ENCODE measurements around the gene JADE2.

DNA sequence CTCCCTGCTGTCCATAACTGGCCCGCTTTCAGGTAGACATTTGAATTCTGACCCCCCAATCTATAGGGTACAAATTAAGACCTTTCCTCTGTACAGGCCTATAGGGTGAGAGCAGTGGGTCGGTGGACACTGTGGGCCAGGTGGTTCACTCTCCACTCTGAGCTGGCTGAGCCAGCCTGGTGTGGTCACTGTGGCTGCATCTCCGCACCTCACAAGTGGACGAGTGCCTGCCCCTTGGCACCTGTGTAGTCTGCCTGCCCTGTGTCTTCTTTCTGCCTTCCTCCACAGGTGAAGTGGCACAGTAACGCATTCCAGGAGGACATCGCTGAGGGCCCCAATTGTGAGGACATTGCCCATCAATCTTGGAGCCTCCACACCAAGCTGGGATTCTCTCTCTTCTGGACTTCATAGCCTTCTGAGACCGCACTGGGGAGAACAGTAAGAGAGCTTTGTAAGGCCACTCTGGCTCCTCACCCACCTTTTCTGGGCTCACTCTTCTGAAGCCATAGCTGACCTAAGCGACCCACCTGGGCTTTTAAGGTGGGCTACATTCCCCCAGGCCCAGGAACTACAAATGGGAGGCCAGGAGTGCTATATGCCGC is 33.5 kb upstream of the JADE2 start:
- TF ChIP-seq CTCF (IDR thresholded peaks at IDR 0.05; ENCODE audit: insufficient read depth, low read depth, low read length) (no peak), EZH2 (IDR thresholded peaks at IDR 0.05; ENCODE audit: insufficient read depth, low read length) (no peak)
